NB4 (cell line): ENCODE data around the gene TMEM238.

Experiments used
- POLR2A ChIP-seq: IDR thresholded peaks from 2 replicates; pipeline ENCODE4 v1.6.1; 2011; ENCODE audit warnings: mild to moderate bottlenecking; ENCODE audit not compliant: insufficient read length; ENCODE audit errors: extremely low read depth
- TF ChIP-seq, protein P1 (sequence below): IDR thresholded peaks from one replicate; pipeline ENCODE4 v1.5.1; 2012; ENCODE audit warnings: low read depth, low read length

- no peak for TF ChIP-seq POLR2A
- TF ChIP-seq, protein P1, sequence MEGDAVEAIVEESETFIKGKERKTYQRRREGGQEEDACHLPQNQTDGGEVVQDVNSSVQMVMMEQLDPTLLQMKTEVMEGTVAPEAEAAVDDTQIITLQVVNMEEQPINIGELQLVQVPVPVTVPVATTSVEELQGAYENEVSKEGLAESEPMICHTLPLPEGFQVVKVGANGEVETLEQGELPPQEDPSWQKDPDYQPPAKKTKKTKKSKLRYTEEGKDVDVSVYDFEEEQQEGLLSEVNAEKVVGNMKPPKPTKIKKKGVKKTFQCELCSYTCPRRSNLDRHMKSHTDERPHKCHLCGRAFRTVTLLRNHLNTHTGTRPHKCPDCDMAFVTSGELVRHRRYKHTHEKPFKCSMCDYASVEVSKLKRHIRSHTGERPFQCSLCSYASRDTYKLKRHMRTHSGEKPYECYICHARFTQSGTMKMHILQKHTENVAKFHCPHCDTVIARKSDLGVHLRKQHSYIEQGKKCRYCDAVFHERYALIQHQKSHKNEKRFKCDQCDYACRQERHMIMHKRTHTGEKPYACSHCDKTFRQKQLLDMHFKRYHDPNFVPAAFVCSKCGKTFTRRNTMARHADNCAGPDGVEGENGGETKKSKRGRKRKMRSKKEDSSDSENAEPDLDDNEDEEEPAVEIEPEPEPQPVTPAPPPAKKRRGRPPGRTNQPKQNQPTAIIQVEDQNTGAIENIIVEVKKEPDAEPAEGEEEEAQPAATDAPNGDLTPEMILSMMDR: no peak
Measured at GRCh38 chr19:55369653-55370304, 14.3 kb downstream of the TMEM238 start.
